Upper lobe of left lung (tissue), 6 donors: ENCODE measurements around the gene MARS1. TPM values are rescaled to one million over a fixed set of nuclear protein-coding genes. Genes with fewer than 3 reads are reported as not detected.
A peak's percentile ranks its signal among the peaks of the same experiment; 100 is the strongest.

Experiments used
- ATAC-seq, 2 donors: fragments of 200-7000 bp; cut with Tn5 transposase; one replicate each; pipeline ENCODE4 v1.9.1; 2022; ENCODE audit warnings: mild to moderate bottlenecking in 2 of 2, moderate library complexity in 2 of 2; ENCODE audit not compliant: low FRiP score in 2 of 2
- DNase-seq, 2 donors: peaks; one replicate each; pipeline ENCODE4 v3.0.0-alpha.2; 2019 to 2020
- H3K27ac ChIP-seq, 4 donors: fragments of 200-600 bp; sonication (generic); one replicate each; pipeline ENCODE4 v1.5.1; 2016 to 2019
- H3K27me3 ChIP-seq, 4 donors: fragments of 200-600 bp; sonication (generic); one replicate each; pipeline ENCODE4 v1.5.1; 2017 to 2019
- H3K36me3 ChIP-seq, 4 donors: fragments of 200-600 bp; sonication (generic); one replicate each; pipeline ENCODE4 v1.5.1; 2016 to 2019
- H3K4me1 ChIP-seq, 4 donors: fragments of 200-600 bp; sonication (generic); one replicate each; pipeline ENCODE4 v1.5.1; 2018 to 2019
- H3K4me3 ChIP-seq, 4 donors: fragments of 200-600 bp; sonication (generic); one replicate each; pipeline ENCODE4 v1.5.1; 2017 to 2019; ENCODE audit warnings: mild to moderate bottlenecking in 2 of 4, moderate library complexity in 1 of 4
- H3K9me3 ChIP-seq, 4 donors: fragments of 200-600 bp; sonication (generic); one replicate each; pipeline ENCODE4 v1.5.1; 2018 to 2019
- CTCF ChIP-seq, 6 experiments: fragments of 450-650 bp in 4 of 6; fragments of 200-600 bp in 2 of 6; sonication (generic) in 2 of 6; IDR thresholded peaks; one replicate each; pipeline ENCODE4 v1.5.1; 2016 to 2019; ENCODE audit warnings: antibody characterized with exemption in 6 of 6
- EP300 ChIP-seq, 4 donors: sonication (generic); formaldehyde crosslinking; IDR thresholded peaks; one replicate each; pipeline ENCODE4 v1.5.1; 2017; ENCODE audit warnings: antibody characterized with exemption in 4 of 4, control low read depth in 2 of 4
- POLR2A ChIP-seq, 4 donors: fragments of 450-650 bp; IDR thresholded peaks; one replicate each; pipeline ENCODE4 v1.5.1; 2016 to 2017; ENCODE audit warnings: antibody characterized with exemption in 4 of 4, mild to moderate bottlenecking in 2 of 4
- POLR2AphosphoS5 ChIP-seq, 2 donors: sonication (generic); formaldehyde crosslinking; IDR thresholded peaks; one replicate each; pipeline ENCODE4 v1.5.1; 2017; ENCODE audit warnings: antibody characterized with exemption in 2 of 2
- WGBS, 2 donors: methylation state at CpG; one replicate each; pipeline ENCODE4 v1.1.5; 2017 to 2018; 5-methylcytosine and 5-hydroxymethylcytosine counted together
- total RNA-seq, 6 donors: library from RNA; depleted of rRNA in 4 of 6; stranded (reverse); fragments of >200 nt in 4 of 6; gene quantifications; one replicate each; pipeline versions ENCODE4 v1.1.0 to v1.2.1, GENCODE V29; 2016 to 2021
- donor health status: DM: no; HTN: no; CAD: no; lungs with moderate emphysema.
- donor health status: DM: no; HTN: yes; CAD: no; lungs with severe emphysema.

MARS1 gene
- total RNA-seq, 6 donors from 2014 or later = 73.9 to 189 (median 101) TPM

GRCh38 chr12:57451233-57451778 is 36.6 kb upstream of the MARS1 start:
- Histone ChIP-seq H3K36me3 (no peaks in the 10 kb centered on the region), H3K4me1 (peaks cover 0 to 11% (median 0%) of the 10 kb centered on the region in 4 donors), H3K27me3 (no peaks in the 10 kb centered on the region), H3K27ac (no peak overlapping the region), H3K9me3 (no peaks in the 10 kb centered on the region), H3K4me3 (no peak overlapping the region)
- no peak for TF ChIP-seq CTCF (IDR thresholded peaks at IDR 0.05)
- no peak for TF ChIP-seq POLR2A (IDR thresholded peaks at IDR 0.05)
- no peak for TF ChIP-seq POLR2AphosphoS5 (IDR thresholded peaks at IDR 0.05)
- no peak for TF ChIP-seq EP300 (IDR thresholded peaks at IDR 0.05)
- ATAC-seq (no peak), DNase-seq (no peak)
- 81 to 85% methylated on average over 4 to 6 of the region's 6 CpGs for WGBS, 2 donors

DNA sequence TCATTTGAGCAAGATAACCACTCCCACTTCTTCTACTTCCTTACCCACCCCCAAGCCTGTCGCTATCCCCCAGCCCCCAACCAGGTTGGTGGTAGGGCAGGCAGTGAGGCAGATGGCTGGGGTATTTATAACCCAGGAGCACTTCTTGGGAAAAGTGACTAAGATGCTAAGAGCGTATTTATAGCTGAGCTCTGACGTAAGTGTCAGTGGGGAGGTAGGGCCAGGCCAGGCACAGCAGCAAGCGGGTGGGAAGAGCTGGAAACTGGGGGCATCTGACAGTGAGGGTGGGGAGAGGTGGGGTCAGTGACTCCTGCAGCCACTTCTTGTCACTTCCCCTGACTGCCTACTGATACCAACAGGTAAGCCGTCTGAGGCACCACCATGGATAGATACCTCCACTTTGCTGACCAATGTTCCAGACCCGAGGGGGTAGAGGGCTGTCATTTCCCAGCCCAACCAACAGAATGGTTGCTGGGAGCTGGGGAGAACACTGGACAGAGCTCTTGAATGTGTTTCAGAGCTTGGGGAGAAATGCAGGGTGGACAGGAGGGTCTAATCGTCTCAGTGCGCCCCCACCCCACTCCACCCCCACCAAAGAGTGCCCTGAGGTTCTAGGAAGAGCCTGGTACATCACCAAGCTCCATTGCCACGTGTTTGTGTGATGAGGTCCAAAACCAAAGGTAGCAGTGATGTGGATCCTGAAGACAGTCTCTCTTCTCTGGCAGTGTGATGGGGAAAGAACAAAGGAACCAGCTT is 35.5 kb upstream of the MARS1 start:
- peak overlapping the region in 1 of 4 donors; percentile 7 for H3K27ac ChIP-seq
- H3K4me3 ChIP-seq = no peak overlapping the region
- TF ChIP-seq CTCF (IDR thresholded peaks at IDR 0.05) (no peak), POLR2AphosphoS5 (IDR thresholded peaks at IDR 0.05) (no peak), POLR2A (IDR thresholded peaks at IDR 0.05) (no peak), EP300 (IDR thresholded peaks at IDR 0.05) (no peak)
- DNase-seq (no peak), ATAC-seq (no peak)
- no peaks in the 10 kb centered on the region for H3K36me3 ChIP-seq
- H3K27me3 ChIP-seq = no peaks in the 10 kb centered on the region
- peaks cover 0 to 12% (median 0%) of the 10 kb centered on the region in 4 donors for H3K4me1 ChIP-seq
- 23 to 33% methylated on average over 6 to 8 of the region's 9 CpGs for WGBS, 2 donors
- H3K9me3 ChIP-seq = no peaks in the 10 kb centered on the region

DNA sequence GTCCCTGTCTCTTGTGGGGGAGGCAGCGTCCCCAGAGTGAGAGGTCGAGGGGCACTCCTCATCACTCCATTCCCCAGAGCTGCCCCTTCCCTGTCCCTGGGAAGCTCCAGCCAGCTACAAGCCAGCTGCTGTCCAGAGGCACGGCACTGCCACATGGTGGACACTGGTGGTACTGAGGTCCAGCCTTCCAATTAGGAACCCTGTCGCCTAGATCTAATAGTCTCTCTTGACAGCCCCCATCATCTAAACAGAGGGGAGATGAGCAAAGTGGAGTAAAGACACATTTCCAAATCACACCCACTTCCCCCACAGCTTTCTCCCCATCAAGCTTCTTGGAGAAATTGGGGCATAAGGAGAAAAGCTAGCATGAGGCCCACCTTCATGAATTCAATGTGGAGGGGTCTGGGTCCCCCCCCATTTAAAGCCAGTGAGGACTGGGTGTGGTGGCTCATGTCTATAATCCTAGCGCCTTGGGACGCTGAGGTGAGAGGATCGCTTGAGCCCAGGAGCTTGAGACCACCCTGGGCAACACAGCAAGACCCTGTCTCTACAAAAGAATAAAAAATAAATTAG is 34.8 kb upstream of the MARS1 start:
- H3K27ac ChIP-seq = peak overlapping the region in 1 of 4 donors; percentile 7

DNA sequence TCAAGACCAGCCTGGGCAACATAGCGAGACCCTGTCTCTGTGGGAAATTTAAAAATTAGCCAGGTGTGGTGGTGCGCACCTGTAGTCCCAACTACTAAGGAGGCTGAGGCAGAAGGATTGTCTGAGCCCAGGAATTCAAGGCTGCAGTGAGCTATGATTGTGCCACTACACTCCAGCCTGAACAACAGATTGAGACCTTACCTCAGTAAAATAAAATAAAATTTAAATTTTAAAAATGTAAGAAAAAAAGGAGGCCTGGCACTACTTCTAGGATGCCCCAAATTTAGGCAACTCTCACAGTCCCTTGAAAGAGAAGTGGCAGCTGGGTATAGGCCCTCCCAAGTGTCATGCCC is 33.7 kb upstream of the MARS1 start:
- TF ChIP-seq EP300 (IDR thresholded peaks at IDR 0.05) = no peak
- TF ChIP-seq POLR2AphosphoS5 (IDR thresholded peaks at IDR 0.05) = no peak
- TF ChIP-seq CTCF (IDR thresholded peaks at IDR 0.05) = no peak
- no peak for TF ChIP-seq POLR2A (IDR thresholded peaks at IDR 0.05)
- H3K27ac ChIP-seq = no peak overlapping the region
- DNase-seq (no peak), ATAC-seq (no peak)
- H3K4me3 ChIP-seq = no peak overlapping the region
- 90 to 96% methylated on average over 2 of the region's 2 CpGs for WGBS, 2 donors
- no peaks in the 10 kb centered on the region for H3K36me3 ChIP-seq
- H3K4me1 ChIP-seq = peaks cover 3 to 20% (median 7%) of the 10 kb centered on the region in 4 donors
- no peaks in the 10 kb centered on the region for H3K27me3 ChIP-seq
- no peaks in the 10 kb centered on the region for H3K9me3 ChIP-seq

More for the DNA sequence above, 34.8 kb upstream of the MARS1 start:
- no peaks in the 10 kb centered on the region for H3K9me3 ChIP-seq
- H3K27me3 ChIP-seq = no peaks in the 10 kb centered on the region
- 22 to 26% methylated on average over 5 to 7 of the region's 7 CpGs for WGBS, 2 donors
- TF ChIP-seq EP300 (IDR thresholded peaks at IDR 0.05) = no peak
- TF ChIP-seq CTCF (IDR thresholded peaks at IDR 0.05) = peak; percentile 82 to 94 (median 88)
- no peaks in the 10 kb centered on the region for H3K36me3 ChIP-seq
- DNase-seq = peak in 1 of 2 donors; percentile 84
- no peak overlapping the region for H3K4me3 ChIP-seq
- H3K4me1 ChIP-seq = peaks cover 0 to 12% (median 0%) of the 10 kb centered on the region in 4 donors
- peak; percentile 79 to 91 for ATAC-seq
